K562 (cell line): ENCODE data around the gene MTOR. TPM values are rescaled to one million over a fixed set of nuclear protein-coding genes. Genes with fewer than 3 reads are reported as not detected.

ENCODE experiments used
- CBFA2T3 ChIP-seq: fragments of 450-650 bp; IDR thresholded peaks from 2 replicates; pipeline ENCODE4 v1.6.1; 2017
- HNRNPH1 ChIP-seq: fragments of 200-400 bp; formaldehyde crosslinking; optimal IDR thresholded peaks from 2 replicates; pipeline ENCODE3; 2017; ENCODE audit warnings: low read depth, mild to moderate bottlenecking, low read length, moderate library complexity
- MTA1 ChIP-seq: fragments of 450-650 bp; IDR thresholded peaks from 2 replicates; pipeline ENCODE4 v1.6.1; 2017; ENCODE audit warnings: borderline replicate concordance
- NR4A1 ChIP-seq, 2 experiments: fragments of 250-450 bp in 1 of 2; fragments of 450-650 bp in 1 of 2; sonication (Bioruptor Pico) in 1 of 2; IDR thresholded peaks; 2 replicates each; pipeline versions ENCODE4 v1.4.0 to v1.6.1; 2016 to 2020; ENCODE audit warnings: mild to moderate bottlenecking in 2 of 2, missing compliant biosample characterization in 1 of 2, missing genetic modification characterization in 1 of 2, moderate library complexity in 1 of 2
- PRDM10 ChIP-seq: fragments of 450-650 bp; IDR thresholded peaks from 2 replicates; pipeline ENCODE4 v1.6.1; 2018; ENCODE audit not compliant: partially characterized antibody
- PTRF ChIP-seq: fragments of 450-650 bp; IDR thresholded peaks from 2 replicates; pipeline ENCODE4 v1.6.1; 2016; ENCODE audit warnings: mild to moderate bottlenecking, missing genetic modification characterization, missing compliant biosample characterization
- SP1 ChIP-seq: sonication (generic); formaldehyde crosslinking; IDR thresholded peaks from 2 replicates; pipeline ENCODE4 v1.8.1; 2022; ENCODE audit warnings: mild to moderate bottlenecking, missing genetic modification reagents
- TBP ChIP-seq: optimal IDR thresholded peaks from 2 replicates; pipeline ENCODE3; 2011; ENCODE audit warnings: low read depth, low read length, improper control_type of control experiment
- TEAD2 ChIP-seq: fragments of 450-650 bp; IDR thresholded peaks from 2 replicates; pipeline ENCODE4 v1.6.1; 2016; ENCODE audit warnings: missing genetic modification characterization, control low read depth, missing compliant biosample characterization
- U2AF1 ChIP-seq: fragments of 200-400 bp; formaldehyde crosslinking; optimal IDR thresholded peaks from 2 replicates; pipeline ENCODE3; 2017; ENCODE audit warnings: mild to moderate bottlenecking, low read depth, low read length, moderate library complexity
- ZC3H8 ChIP-seq: fragments of 450-650 bp; IDR thresholded peaks from 2 replicates; pipeline ENCODE4 v1.6.1; 2017
- polyA plus RNA-seq, 8 experiments: library from polyadenylated mRNA; depleted of rRNA in 4 of 8; stranded (reverse) in 5 of 8; unstranded in 3 of 8; fragments of >200 nt; fragmentation: Nextera tagmentation in 2 of 8; fragmentation: Illumina TruSeq in 1 of 8; extraction: Ambion mirVana in 2 of 8; extraction: Trizol in 1 of 8; gene quantifications; 2 replicates each; pipeline versions ENCODE4 v1.2.1 to v1.2.3, GENCODE V29; 2011 to 2014; ENCODE audit warnings: inconsistent platforms in 1 of 8, missing spikeins in 1 of 8
- total RNA-seq, 7 experiments: library from RNA; depleted of rRNA in 6 of 7; stranded (reverse); fragments of >200 nt in 6 of 7; fragmentation: Illumina TruSeq in 2 of 7; extraction: Trizol in 2 of 7; gene quantifications; 2 replicates each; pipeline versions ENCODE4 v1.2.1 to v1.2.3, GENCODE V29; 2011 to 2021; ENCODE audit warnings: low replicate concordance in 1 of 7
- TF ChIP-seq, protein P1 (sequence below), 2 experiments: fragments of 450-650 bp in 1 of 2; sonication (generic) in 1 of 2; formaldehyde crosslinking in 1 of 2; IDR thresholded peaks in 1 of 2; conservative IDR thresholded peaks in 1 of 2; 2 replicates each; pipeline versions ENCODE4 v1.6.1 to v1.8.1; 2016 to 2023; ENCODE audit warnings: mild to moderate bottlenecking in 2 of 2, moderate library complexity in 2 of 2, inconsistent platforms in 1 of 2, missing genetic modification reagents in 1 of 2
- TF ChIP-seq, protein P2 (sequence below), 2 experiments: fragments of 450-650 bp; conservative IDR thresholded peaks; 2 replicates each; pipeline ENCODE4 v1.6.1; 2017; ENCODE audit warnings: mild to moderate bottlenecking in 2 of 2, moderate library complexity in 2 of 2
- TF ChIP-seq, protein P3 (sequence below): fragments of 250-450 bp; sonication (Bioruptor Pico); IDR thresholded peaks from 2 replicates; pipeline ENCODE4 v1.4.0; 2020

Gene MTOR
- total and polyA plus RNA-seq, 9 of the 15 experiments (the other 6 are each of a cell fraction or from before 2014, with no cell fraction given): 11.4 to 71.4 (median 52.2) TPM

DNA sequence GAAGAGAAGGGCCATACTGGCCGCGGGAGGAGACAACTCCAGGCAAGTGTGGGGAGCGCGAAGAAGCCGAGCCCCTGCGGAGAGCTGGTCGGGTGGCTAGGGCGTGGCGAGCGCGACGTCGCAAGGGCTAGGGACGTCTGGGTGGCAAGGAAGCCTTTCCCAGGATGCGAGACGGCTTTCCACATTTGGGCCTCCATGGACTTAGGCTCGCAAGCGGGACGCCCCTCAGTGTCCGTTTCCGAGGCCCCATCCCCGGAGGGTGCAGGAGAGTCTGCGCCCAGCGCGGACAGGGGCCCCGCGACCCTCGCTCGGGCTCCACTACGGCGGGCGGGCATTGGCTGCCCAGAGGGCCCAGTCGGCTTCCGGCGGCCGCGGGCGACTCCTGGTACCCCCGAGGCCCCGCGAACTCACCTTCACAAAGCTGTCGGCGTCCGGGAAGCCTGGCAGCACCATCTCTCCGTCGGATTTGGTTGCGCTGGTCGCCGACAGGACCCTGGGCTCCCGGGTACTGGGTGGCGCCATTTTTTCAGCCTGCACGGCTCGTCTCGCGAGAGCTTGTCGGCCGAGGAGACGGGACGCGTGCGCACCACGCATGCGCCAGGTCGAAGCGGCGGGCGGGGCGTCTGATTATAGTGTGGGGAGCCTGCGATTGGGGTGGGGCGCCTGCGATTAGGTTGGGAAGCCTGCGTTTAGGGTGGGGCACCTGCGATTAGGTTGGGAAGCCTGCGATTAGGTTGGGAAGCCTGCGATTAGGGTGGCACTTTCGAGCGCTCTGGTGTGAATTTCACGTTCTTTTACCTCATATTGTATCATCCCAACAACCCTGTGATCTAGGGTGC lies 162.8 kb downstream of the MTOR start, which contains the start of gene EXOSC10 (continued):
- TF ChIP-seq, protein P1, sequence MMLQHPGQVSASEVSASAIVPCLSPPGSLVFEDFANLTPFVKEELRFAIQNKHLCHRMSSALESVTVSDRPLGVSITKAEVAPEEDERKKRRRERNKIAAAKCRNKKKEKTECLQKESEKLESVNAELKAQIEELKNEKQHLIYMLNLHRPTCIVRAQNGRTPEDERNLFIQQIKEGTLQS (IDR thresholded peaks at IDR 0.05): no peak
- TF ChIP-seq, protein P1 (CRISPR knock-in tag; conservative IDR thresholded peaks at IDR 0.05): 0 out of 2 replicates have a peak, but pooled peaks have one; percentile 46
- TF ChIP-seq PTRF: no peak
- TF ChIP-seq CBFA2T3: peak; percentile 35; the same call in 1 of the 2 replicates
- TF ChIP-seq NR4A1 (CRISPR knock-in tag; IDR thresholded peaks at IDR 0.05): peak; percentile 75; the same call in 1 of the 2 replicates
- no peak for TF ChIP-seq NR4A1 (tag; IDR thresholded peaks at IDR 0.05)
- no peak for TF ChIP-seq TEAD2 (tag)
- TF ChIP-seq, protein P2, sequence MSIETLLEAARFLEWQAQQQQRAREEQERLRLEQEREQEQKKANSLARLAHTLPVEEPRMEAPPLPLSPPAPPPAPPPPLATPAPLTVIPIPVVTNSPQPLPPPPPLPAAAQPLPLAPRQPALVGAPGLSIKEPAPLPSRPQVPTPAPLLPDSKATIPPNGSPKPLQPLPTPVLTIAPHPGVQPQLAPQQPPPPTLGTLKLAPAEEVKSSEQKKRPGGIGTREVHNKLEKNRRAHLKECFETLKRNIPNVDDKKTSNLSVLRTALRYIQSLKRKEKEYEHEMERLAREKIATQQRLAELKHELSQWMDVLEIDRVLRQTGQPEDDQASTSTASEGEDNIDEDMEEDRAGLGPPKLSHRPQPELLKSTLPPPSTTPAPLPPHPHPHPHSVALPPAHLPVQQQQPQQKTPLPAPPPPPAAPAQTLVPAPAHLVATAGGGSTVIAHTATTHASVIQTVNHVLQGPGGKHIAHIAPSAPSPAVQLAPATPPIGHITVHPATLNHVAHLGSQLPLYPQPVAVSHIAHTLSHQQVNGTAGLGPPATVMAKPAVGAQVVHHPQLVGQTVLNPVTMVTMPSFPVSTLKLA (conservative IDR thresholded peaks at IDR 0.05): peak; percentile 54 to 72; a peak in 2 of 4 replicates
- TF ChIP-seq, protein P3, sequence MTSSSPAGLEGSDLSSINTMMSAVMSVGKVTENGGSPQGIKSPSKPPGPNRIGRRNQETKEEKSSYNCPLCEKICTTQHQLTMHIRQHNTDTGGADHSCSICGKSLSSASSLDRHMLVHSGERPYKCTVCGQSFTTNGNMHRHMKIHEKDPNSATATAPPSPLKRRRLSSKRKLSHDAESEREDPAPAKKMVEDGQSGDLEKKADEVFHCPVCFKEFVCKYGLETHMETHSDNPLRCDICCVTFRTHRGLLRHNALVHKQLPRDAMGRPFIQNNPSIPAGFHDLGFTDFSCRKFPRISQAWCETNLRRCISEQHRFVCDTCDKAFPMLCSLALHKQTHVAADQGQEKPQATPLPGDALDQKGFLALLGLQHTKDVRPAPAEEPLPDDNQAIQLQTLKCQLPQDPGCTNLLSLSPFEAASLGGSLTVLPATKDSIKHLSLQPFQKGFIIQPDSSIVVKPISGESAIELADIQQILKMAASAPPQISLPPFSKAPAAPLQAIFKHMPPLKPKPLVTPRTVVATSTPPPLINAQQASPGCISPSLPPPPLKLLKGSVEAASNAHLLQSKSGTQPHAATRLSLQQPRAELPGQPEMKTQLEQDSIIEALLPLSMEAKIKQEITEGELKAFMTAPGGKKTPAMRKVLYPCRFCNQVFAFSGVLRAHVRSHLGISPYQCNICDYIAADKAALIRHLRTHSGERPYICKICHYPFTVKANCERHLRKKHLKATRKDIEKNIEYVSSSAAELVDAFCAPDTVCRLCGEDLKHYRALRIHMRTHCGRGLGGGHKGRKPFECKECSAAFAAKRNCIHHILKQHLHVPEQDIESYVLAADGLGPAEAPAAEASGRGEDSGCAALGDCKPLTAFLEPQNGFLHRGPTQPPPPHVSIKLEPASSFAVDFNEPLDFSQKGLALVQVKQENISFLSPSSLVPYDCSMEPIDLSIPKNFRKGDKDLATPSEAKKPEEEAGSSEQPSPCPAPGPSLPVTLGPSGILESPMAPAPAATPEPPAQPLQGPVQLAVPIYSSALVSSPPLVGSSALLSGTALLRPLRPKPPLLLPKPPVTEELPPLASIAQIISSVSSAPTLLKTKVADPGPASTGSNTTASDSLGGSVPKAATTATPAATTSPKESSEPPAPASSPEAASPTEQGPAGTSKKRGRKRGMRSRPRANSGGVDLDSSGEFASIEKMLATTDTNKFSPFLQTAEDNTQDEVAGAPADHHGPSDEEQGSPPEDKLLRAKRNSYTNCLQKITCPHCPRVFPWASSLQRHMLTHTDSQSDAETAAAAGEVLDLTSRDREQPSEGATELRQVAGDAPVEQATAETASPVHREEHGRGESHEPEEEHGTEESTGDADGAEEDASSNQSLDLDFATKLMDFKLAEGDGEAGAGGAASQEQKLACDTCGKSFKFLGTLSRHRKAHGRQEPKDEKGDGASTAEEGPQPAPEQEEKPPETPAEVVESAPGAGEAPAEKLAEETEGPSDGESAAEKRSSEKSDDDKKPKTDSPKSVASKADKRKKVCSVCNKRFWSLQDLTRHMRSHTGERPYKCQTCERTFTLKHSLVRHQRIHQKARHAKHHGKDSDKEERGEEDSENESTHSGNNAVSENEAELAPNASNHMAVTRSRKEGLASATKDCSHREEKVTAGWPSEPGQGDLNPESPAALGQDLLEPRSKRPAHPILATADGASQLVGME (CRISPR knock-in tag): peak; percentile 41; the same call in 1 of the 2 replicates
- TF ChIP-seq ZC3H8: no peak
- TF ChIP-seq PRDM10: peak; percentile 20
- TF ChIP-seq MTA1: no peak
- no peak for TF ChIP-seq HNRNPH1
- peak; percentile 43; the same call in 1 of the 2 replicates for TF ChIP-seq SP1 (CRISPR knock-in tag)
- TF ChIP-seq TBP: peak; percentile 90
- peak; percentile 81 for TF ChIP-seq U2AF1
